GM10847 (cell line): Measurements from ENCODE around the gene AHR.

Source experiments
- POLR2A ChIP-seq: IDR thresholded peaks from 2 replicates; pipeline ENCODE4 v1.6.1; 2011; ENCODE audit not compliant: insufficient read length; ENCODE audit errors: extremely low read depth

The AHR gene

GRCh38 chr7:17384400-17384799, 85.9 kb downstream of the AHR start:
- TF ChIP-seq POLR2A = no peak

GRCh38 chr7:17385612-17386011, 87.2 kb downstream of the AHR start:
- no peak for TF ChIP-seq POLR2A

GRCh38 chr7:17390392-17390791, 91.9 kb downstream of the AHR start:
- no peak for TF ChIP-seq POLR2A

GRCh38 chr7:17391366-17391765, 92.9 kb downstream of the AHR start:
- TF ChIP-seq POLR2A = no peak

- no peak for TF ChIP-seq POLR2A
Observed at GRCh38 chr7:17392846-17393245, 94.4 kb downstream of the AHR start.
